NCI-H2227 (cell line): Measurements from ENCODE around the gene NAA40.
A peak's percentile ranks its signal among the peaks of the same experiment; 100 is the strongest.

Source experiments
- DNase-seq: peaks from one replicate; lab custom pipeline; 2025; ENCODE audit not compliant: unreplicated experiment; lab: John Stamatoyannopoulos, UW

NAA40 gene

DNA sequence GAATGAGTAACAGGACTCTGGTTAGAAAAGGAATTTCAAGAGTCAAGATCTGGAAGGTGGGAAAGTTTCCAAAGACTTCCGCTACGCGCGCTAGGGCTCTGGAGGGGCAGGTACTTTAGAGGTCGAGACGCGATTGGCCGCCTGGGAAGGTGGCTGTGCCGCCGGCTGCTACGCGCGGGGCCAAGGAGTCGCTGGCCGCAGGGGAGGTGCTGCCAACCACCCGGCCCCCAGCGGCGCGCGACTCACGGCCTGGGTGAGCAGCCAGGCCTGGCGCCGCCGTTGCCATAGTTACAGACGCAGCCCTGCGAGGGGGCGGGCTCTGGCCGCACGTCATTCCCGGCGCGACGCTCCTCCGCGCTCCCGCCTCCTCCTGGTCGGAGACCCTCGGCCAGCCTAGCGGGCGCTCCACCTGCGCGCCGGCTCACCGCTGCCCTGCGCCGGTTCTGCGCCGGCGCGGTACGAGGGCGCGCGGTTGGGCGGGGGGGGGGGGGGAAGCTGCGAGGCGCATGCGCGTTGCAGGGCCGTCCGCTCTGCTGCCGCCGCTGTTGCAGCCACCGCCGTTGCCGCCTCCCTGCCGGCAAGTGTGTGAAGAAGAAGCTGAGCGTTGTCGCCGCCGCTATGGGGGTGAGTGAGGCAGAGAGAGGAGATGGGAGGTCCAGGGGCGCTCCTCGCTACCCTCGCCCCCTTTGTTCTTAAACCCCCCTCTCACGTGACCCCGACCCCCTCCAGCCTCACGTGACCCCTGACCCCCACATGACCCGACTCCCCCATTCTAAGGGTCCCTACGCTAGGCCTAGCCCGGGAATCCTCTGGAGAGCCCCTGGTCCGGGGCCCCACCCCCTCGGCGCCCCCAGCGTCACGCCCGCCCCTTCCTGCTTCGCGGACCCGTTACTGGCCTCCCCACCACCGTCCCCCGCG, at the start of gene NAA40:
Gene NAA40 (plus strand): TSS at position 524 of the 918 bp plus-strand sequence. CDS start 95 bp downstream, at position 619.
- DNase-seq = peak; percentile 98

GRCh38 chr11:63889344-63889743, 49.5 kb upstream of the NAA40 start:
- DNase-seq = no peak

DNA sequence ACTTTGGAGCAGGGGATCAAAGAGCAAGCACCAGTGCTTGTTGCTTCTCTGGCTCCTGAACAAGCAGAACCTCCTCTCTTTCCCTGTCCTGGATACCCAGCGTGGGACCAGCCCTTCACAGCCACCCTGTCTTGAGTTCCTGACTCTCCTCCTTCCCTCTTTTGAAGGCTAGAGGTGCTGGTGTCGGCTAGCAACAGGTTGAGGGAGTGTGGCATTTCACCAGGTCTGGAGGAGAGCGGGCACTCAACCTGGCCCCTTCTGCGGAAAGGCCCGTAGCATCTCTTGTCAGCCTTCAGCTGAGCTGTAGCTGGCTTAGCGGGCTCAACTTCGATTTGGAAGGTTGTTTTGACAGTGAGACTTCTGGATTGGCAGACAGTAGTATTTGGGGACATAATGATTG, 48.4 kb upstream of the NAA40 start:
- DNase-seq = no peak

- no peak for DNase-seq
Measured at GRCh38 chr11:63892228-63892627, 46.6 kb upstream of the NAA40 start.

GRCh38 chr11:63893355-63893754, 45.4 kb upstream of the NAA40 start:
- DNase-seq = no peak

DNA sequence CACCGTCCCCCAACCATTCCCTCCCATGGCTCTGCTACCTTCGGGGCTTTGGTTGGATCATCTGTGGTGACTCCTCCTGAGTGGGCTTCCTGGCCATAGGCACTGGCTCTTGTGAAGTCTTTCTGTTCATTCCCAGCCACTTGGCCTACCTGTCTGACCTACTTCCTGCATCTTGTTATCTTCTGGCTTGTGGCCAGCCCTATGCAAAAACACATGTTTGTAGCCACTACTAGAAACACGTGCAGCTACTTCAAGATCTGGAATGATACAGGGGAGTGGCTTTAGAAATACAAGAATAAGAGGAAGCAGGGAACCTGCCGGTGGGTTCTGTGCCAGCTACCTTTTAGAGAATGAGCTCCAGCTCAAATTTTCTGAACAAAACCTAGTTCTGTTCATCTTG, 42.7 kb upstream of the NAA40 start:
- DNase-seq = no peak

DNA sequence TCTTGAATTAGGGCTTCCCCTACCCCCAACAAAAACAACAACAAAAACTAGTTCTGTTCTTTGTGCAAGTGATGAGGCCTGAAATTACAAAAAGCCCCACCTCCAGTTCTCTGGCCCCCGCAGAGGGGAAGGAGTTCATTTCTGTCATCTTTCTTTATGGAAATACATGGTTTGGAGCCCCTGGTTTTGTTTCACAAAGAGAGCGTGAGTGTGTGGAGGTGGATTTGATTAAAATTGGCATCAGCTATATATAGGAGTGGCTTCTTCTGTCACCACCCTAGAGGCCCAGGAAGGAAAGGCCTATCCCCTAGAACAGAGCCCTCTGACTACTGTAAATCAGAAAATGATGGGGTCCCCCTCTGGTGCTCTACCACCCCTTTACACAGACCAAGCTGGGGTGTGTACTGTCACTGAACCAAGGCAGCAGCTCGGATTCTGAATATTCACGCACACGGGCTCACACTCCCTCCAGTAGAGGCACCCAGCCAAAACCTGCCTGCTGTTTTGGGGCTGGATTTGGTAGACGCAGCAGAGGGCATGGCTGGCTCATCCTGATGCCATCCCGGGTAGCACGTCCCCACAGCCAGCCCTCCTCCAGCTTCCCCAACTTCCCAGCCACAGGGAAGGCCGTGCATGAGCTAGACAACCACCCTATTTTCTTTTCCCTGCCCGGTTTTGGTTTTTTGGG, 41.2 kb upstream of the NAA40 start:
- DNase-seq = no peak

GRCh38 chr11:63901660-63902059, 37.1 kb upstream of the NAA40 start:
- DNase-seq = no peak

- DNase-seq = no peak
Measured at GRCh38 chr11:63903884-63904283, 34.9 kb upstream of the NAA40 start.

DNA sequence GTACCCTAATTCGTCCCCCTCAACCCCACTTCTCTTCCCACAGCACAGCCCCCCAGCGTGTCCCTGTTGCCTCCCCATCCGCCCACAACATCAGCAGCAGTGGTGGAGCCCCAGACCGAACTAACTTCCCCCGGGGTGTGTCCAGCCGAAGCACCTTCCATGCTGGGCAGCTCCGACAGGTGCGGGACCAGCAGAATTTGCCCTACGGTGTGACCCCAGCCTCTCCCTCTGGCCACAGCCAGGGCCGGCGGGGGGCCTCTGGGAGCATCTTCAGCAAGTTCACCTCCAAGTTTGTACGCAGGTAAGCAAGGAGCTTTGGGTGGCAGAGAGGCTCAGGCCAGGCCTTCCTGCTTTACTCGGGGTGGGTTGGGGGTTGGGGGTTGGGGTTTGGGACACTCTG, 34.1 kb upstream of the NAA40 start:
- no peak for DNase-seq

DNA sequence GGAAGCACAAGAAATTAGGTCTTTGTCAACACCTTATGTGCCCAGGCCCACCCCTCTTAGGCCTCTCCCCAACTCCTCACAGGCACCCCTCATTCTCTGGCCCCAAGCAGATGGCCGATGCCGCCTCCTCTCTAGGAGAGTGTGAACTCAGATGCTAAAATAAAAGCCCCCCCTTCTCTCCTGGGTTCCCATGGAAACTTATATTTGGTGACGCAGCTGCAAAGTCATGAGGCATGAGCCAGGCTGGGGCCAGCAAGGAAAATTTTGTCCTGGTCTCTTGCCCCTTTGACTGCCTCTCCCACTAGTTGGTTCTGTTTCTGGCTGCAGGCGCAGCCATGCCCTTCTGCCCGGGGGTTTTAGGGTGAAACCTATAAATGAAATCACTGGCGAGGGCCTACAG, 33.6 kb upstream of the NAA40 start:
- DNase-seq = no peak

- DNase-seq = no peak
Measured at GRCh38 chr11:63906087-63906486, 32.7 kb upstream of the NAA40 start.

DNA sequence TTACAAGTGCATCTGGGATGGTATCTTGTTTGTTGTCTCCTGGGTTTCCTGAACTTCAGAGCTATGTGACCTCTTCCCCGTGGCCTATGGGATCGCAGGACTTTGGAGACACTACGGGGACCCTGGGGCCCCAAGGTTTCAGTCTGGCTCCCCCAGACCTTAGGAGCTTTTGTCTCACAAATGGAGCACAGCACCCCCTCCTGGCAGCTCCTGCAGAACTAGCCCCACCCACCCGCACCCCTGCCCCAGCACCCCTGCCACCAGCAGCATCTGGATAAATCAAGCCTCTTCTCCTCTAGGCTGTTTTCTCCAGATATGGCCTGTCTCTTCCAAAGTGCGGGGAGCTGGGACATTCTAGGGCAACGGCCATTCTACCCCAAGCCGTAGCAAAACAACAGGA, 32.2 kb upstream of the NAA40 start:
- DNase-seq = peak; percentile 18

GRCh38 chr11:63907063-63907462, 31.7 kb upstream of the NAA40 start:
- no peak for DNase-seq

DNA sequence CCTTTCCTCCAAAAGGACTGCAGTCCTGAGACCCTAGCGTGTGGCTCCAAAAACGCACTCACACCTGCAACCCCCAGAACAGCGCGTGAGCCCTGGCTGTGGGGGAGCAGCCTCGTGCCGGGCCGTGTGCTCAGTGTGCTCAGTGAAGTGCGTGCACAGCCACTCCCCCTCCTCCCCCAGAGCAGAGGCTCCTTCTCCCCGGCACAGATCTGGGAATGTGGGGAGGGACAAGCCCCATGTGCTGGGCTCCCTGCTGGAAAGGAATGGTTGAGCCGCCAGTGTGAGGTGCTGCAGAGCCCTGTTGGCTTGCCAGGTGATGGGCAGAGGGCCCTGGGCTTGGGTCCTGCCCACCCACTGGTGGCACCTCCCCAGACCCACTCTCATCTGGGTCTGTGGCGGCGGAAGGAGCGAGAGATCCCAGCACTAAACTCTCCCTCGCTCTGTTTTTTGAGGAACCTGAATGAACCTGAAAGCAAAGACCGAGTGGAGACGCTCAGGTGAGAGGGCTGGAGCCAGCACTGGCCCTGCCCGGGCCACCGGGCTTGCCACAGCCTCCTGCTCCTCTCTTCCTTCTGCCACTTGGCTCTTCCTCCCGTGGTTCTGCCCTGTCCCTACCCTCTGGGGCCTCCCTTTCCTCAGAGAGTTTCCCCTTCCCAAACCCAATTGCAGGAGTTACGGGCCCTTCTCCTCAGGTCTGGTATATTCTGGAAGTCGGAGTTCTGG, 30.8 kb upstream of the NAA40 start:
- DNase-seq = no peak

DNA sequence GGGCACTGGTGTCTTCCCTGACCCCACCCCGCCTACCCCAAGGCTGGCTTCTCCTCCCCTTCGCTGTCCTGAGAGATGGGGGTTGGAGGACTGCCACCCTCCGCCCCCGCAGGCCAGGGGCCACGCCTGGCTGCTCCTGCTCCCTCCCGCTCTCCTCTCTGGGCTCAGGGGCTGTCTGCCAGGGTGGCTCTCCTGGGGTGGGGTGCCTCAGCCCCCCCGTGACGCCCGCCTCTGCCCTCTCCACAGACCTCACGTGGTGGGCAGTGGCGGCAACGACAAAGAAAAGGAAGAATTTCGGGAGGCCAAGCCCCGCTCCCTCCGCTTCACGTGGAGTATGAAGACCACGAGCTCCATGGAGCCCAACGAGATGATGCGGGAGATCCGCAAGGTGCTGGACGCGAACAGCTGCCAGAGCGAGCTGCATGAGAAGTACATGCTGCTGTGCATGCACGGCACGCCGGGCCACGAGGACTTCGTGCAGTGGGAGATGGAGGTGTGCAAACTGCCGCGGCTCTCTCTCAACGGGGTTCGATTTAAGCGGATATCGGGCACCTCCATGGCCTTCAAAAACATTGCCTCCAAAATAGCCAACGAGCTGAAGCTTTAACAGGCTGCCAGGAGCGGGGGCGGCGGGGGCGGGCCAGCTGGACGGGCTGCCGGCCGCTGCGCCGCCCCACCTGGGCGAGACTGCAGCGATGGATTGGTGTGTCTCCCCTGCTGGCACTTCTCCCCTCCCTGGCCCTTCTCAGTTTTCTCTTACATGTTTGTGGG, 30.0 kb upstream of the NAA40 start:
- DNase-seq = no peak

DNA sequence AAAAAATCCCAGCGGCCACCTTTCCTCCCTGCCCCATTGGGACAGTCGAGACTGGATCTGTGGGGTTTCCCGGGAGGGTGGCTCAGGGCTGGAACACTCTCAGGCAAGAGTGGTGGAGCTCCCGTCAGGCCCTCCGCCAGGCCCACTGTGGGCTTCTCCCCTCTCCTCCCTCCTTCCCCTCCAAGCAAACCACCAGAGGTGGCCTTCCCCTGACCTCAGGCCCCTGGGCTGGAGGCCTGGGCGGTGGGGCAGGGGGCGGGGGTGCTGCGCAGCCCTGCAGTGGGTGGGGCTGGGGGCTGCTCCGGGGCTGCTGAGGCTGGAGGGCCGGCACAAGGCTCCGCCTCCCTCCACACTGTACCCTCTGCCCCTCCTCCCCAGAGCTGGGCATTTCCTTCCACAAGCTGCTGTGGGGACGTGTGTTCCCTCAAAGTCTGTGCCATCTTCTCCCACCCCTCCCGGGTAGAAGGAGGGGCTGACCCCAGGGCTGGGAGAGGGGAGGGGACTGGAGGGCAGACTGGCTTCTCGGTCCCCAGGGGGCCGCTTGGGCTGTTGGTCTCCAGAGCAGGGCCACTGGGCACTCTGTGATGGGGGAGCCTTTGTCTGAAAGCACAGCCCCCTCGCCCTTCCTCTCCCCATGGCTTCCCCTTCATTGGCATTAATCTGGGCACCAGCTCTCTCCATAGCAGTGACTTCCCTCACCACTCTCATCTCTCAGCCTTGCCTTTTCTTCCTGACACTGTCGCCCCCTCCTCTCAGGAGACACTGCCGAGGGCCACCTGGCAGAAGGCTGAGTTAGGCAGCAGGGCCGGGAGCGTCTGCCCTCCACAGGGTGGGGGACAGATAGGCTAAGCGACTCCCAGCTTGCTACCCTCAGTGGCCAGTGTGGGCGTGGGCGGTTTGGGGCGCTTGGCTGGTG, 29.0 kb upstream of the NAA40 start:
- peak; percentile 63 for DNase-seq

- no peak for DNase-seq
Measured at GRCh38 chr11:63910675-63911074, 28.1 kb upstream of the NAA40 start.

DNA sequence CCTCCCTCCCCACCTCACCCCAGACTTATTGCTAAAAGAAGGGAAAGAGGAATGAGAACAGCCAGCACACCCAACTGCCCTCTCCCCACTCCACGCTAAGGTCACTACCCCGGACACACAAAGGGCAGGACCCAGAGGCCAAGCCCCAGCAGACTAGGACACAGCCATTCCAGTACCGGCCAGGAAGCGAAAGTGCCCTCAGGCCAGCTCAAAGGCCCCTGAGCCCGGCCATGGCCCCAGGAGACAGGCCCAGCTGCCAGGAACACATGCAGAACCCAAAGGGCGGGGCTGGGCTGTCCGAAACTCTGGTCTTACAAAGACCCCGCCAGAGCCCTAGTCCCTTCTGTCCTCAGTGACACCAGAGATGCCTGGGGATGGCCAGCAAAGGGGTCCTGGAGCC, 27.4 kb upstream of the NAA40 start:
- DNase-seq = no peak

DNA sequence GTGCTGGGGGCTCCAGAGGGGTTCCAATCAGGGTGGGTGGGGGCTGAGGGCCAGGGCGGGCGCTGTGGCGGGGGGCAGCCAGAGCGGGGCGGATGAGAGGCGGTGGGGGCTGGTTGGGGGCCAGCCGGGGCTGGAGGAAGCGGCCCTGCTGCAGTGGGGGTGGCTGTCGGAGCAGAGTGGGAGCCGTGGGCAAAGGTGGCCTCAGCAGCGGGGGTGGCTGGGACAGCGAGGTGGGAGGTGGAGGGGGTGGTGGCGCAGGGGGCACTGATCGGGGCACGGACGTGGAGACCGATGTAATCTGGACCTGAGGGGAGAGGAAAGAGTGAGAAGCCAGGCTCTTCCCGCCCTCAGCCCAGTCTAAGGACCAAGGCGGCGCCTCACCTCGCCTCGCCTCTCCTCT, 26.9 kb upstream of the NAA40 start:
- DNase-seq = no peak
